Osteoblast (primary cell): ENCODE data around the gene LEFTY2. TPM values are rescaled to one million over a fixed set of nuclear protein-coding genes. Genes with fewer than 3 reads are reported as not detected.
A peak's percentile ranks its signal among the peaks of the same experiment; 100 is the strongest.

ENCODE experiments used
- DNase-seq: peaks from one replicate; pipeline ENCODE4 v3.0.0; 2011; ENCODE audit warnings: low spot score, mixed read lengths; ENCODE audit not compliant: insufficient read length; ENCODE audit errors: missing footprints
- H2AFZ ChIP-seq: 2 replicates; pipeline ENCODE4 v1.6.0; 2011; ENCODE audit warnings: mild to moderate bottlenecking, low read length
- H3K27ac ChIP-seq: 2 replicates; pipeline ENCODE4 v1.5.1; 2011; ENCODE audit warnings: mild to moderate bottlenecking, low read depth, low read length, moderate library complexity
- H3K27me3 ChIP-seq: 2 replicates; pipeline ENCODE4 v1.6.0; 2012; ENCODE audit warnings: mild to moderate bottlenecking, control low read depth, inconsistent platforms, low read length, moderate library complexity; ENCODE audit not compliant: insufficient read depth
- H3K36me3 ChIP-seq: 2 replicates; pipeline ENCODE4 v1.5.1; 2011; ENCODE audit warnings: mild to moderate bottlenecking, low read length, control low read depth, moderate library complexity; ENCODE audit not compliant: insufficient read depth
- H3K4me1 ChIP-seq: 2 replicates; pipeline ENCODE4 v1.5.1; 2011; ENCODE audit warnings: mild to moderate bottlenecking, low read length, control low read depth, moderate library complexity; ENCODE audit not compliant: insufficient read depth
- H3K4me2 ChIP-seq: 2 replicates; pipeline ENCODE4 v1.6.0; 2011; ENCODE audit warnings: mild to moderate bottlenecking, low read length; ENCODE audit not compliant: insufficient read depth
- H3K4me3 ChIP-seq: fragments of 200-600 bp; sonication (generic); 3 replicates; pipeline ENCODE4 v1.5.1; 2012; ENCODE audit warnings: mild to moderate bottlenecking, low read length, inconsistent platforms; ENCODE audit not compliant: insufficient read depth
- H3K79me2 ChIP-seq: 2 replicates; pipeline ENCODE4 v1.6.0; 2012; ENCODE audit warnings: mild to moderate bottlenecking, low read length, control low read depth, inconsistent platforms; ENCODE audit not compliant: insufficient read depth
- H3K9me3 ChIP-seq: 2 replicates; pipeline ENCODE4 v1.5.1; 2011; ENCODE audit warnings: low read depth, low read length, control low read depth
- H4K20me1 ChIP-seq: 2 replicates; pipeline ENCODE4 v1.6.0; 2012; ENCODE audit warnings: mild to moderate bottlenecking, low read length, control low read depth; ENCODE audit not compliant: insufficient read depth
- CTCF ChIP-seq: IDR thresholded peaks from 2 replicates; pipeline ENCODE4 v1.5.1; 2011; ENCODE audit warnings: mild to moderate bottlenecking, low read depth, low read length, moderate library complexity; ENCODE audit errors: extremely low read depth
- small RNA-seq: library from RNA; depleted of rRNA; stranded (forward); fragments of <200 nt; gene quantifications from one replicate; pipeline ENCODE3, GENCODE V24; 2012
- total RNA-seq: library from RNA; depleted of rRNA; stranded (reverse); fragments of >200 nt; gene quantifications from 2 replicates; pipeline ENCODE4 v1.2.3, GENCODE V29; 2012

The LEFTY2 gene
- total RNA-seq, 1 donor, result not detected

DNA sequence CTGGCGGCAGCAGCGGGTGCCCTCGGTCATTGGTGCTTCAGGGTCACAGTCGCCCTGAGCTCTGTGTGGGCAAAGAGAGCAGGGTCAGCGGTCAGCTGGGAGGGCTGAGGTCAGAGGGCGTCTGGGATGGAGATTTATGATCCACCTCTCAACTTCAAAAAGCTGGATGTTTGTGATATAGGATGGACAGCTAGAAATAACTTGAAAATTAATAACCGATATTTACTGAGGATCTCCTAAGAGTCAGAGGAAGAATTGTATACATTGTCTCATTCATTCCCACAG, 54.0 kb downstream of the LEFTY2 start:
- H3K79me2 ChIP-seq, result peaks cover 4% of the 10 kb centered on the region
- no peak for TF ChIP-seq CTCF
- peak; percentile 29 for DNase-seq

More for the DNA sequence above, 54.0 kb downstream of the LEFTY2 start:
- no peaks in the 10 kb centered on the region for H3K36me3 ChIP-seq
- no peaks in the 10 kb centered on the region for H3K27me3 ChIP-seq
- H3K27ac ChIP-seq, result no peak overlapping the region
- H3K4me1 ChIP-seq, result peaks cover 9% of the 10 kb centered on the region
- H3K9me3 ChIP-seq, result no peaks in the 10 kb centered on the region
- no peak overlapping the region for H3K4me3 ChIP-seq
- H3K4me2 ChIP-seq, result no peak overlapping the region
- no peaks in the 10 kb centered on the region for H4K20me1 ChIP-seq
- H2AFZ ChIP-seq, result no peak overlapping the region

Small RNA genes within 50 kb of the gene (small RNA-seq; reads per million reads assigned to genes)
- gene AL117348.1 (not detected), gene NDUFA3P3 (not detected)

Other genes with a start within 250 kb of the LEFTY2 start
- 174 and 178 TPM in 2 replicates for gene SRP9, start 163.4 kb downstream of the LEFTY2 start, total RNA-seq
- gene EPHX1, start 131.1 kb downstream of the LEFTY2 start, total RNA-seq, result 67.0 and 77.2 TPM in 2 replicates
- 23.2 and 31.5 TPM in 2 replicates for gene TMEM63A, start 58.8 kb downstream of the LEFTY2 start, total RNA-seq
- under 0.01 TPM in 1 of 2 replicates, not detected in the other for gene LEFTY1, start 52.1 kb downstream of the LEFTY2 start, total RNA-seq
- gene PYCR2, start 17.0 kb downstream of the LEFTY2 start, total RNA-seq, result 25.9 and 29.0 TPM in 2 replicates
- gene SDE2, start 58.1 kb upstream of the LEFTY2 start, total RNA-seq, result 16.5 and 19.9 TPM in 2 replicates
- gene H3-3A, start 121.5 kb upstream of the LEFTY2 start, total RNA-seq, result 127 and 166 TPM in 2 replicates
- gene ACBD3, start 245.5 kb upstream of the LEFTY2 start, total RNA-seq, result 76.9 and 80.3 TPM in 2 replicates